CD14-positive monocyte (primary cell): Measurements from ENCODE around the gene DUS4L. TPM values are rescaled to one million over a fixed set of nuclear protein-coding genes. Genes with fewer than 3 reads are reported as not detected.
A peak's percentile ranks its signal among the peaks of the same experiment; 100 is the strongest.

ENCODE experiments used
- DNase-seq, 3 donors: peaks; one replicate each; pipeline ENCODE4 v3.0.0-alpha.2; 2011 to 2022
- H2AFZ ChIP-seq: 2 replicates; pipeline ENCODE4 v1.6.0; 2012; ENCODE audit warnings: mild to moderate bottlenecking, low read depth, low read length, inconsistent platforms; ENCODE audit not compliant: insufficient read depth, poor library complexity, severe bottlenecking
- H3K27ac ChIP-seq, 2 donors: 1 replicate in 1 of 2; 2 replicates in 1 of 2; pipeline ENCODE4 v1.5.1; 2012 to 2013; ENCODE audit warnings: low read length in 2 of 2, control low read depth in 1 of 2, inconsistent platforms in 1 of 2, low read depth in 1 of 2, mild to moderate bottlenecking in 1 of 2
- H3K27me3 ChIP-seq, 2 donors: one replicate each; pipeline versions ENCODE4 v1.6.0 to v1.6.1; 2011 to 2013; ENCODE audit warnings: low read length in 2 of 2; ENCODE audit not compliant: control insufficient read depth in 2 of 2, insufficient read depth in 2 of 2
- H3K36me3 ChIP-seq, 2 donors: replicated peaks in 1 of 2; 1 replicate in 1 of 2; 2 replicates in 1 of 2; pipeline versions ENCODE4 v1.5.1 to v1.6.1; 2012 to 2013; ENCODE audit warnings: low read length in 2 of 2, control low read depth in 1 of 2, inconsistent platforms in 1 of 2, mild to moderate bottlenecking in 1 of 2; ENCODE audit not compliant: insufficient read depth in 2 of 2, control insufficient read depth in 1 of 2
- H3K4me1 ChIP-seq, 2 donors: 1 replicate in 1 of 2; 2 replicates in 1 of 2; pipeline versions ENCODE4 v1.5.1 to v1.6.1; 2012 to 2013; ENCODE audit warnings: low read length in 2 of 2, control low read depth in 1 of 2, inconsistent platforms in 1 of 2, mild to moderate bottlenecking in 1 of 2, moderate library complexity in 1 of 2; ENCODE audit not compliant: insufficient read depth in 2 of 2, control insufficient read depth in 1 of 2
- H3K4me2 ChIP-seq: replicated peaks from 2 replicates; pipeline ENCODE3; 2012; ENCODE audit warnings: low read length, moderate library complexity, mild to moderate bottlenecking; ENCODE audit not compliant: poor library complexity, severe bottlenecking; ENCODE audit errors: extremely low read depth
- H3K4me3 ChIP-seq, 3 experiments: fragments of 200-600 bp in 1 of 3; sonication (generic) in 1 of 3; replicated peaks in 1 of 3; 1 replicate in 2 of 3; 2 replicates in 1 of 3; pipeline ENCODE4 v1.5.1; 2011 to 2013; ENCODE audit warnings: low read length in 3 of 3, mild to moderate bottlenecking in 3 of 3, control low read depth in 2 of 3, low read depth in 2 of 3, inconsistent platforms in 1 of 3, moderate library complexity in 1 of 3
- H3K79me2 ChIP-seq: 2 replicates; pipeline ENCODE4 v1.6.0; 2012; ENCODE audit warnings: mild to moderate bottlenecking, control low read depth, inconsistent platforms, low read length, moderate library complexity; ENCODE audit not compliant: insufficient read depth
- H3K9ac ChIP-seq: 2 replicates; pipeline ENCODE4 v1.6.0; 2017; ENCODE audit warnings: low read length, mild to moderate bottlenecking; ENCODE audit not compliant: insufficient read depth, poor library complexity, severe bottlenecking
- H3K9me3 ChIP-seq, 2 donors: replicated peaks in 1 of 2; 1 replicate in 1 of 2; 2 replicates in 1 of 2; pipeline versions ENCODE4 v1.5.1 to v1.6.1; 2012 to 2013; ENCODE audit warnings: low read length in 2 of 2, control low read depth in 1 of 2; ENCODE audit not compliant: control insufficient read depth in 1 of 2, insufficient read depth in 1 of 2
- H4K20me1 ChIP-seq: 2 replicates; pipeline ENCODE4 v1.6.0; 2012; ENCODE audit warnings: mild to moderate bottlenecking, low read length, control low read depth, moderate library complexity; ENCODE audit not compliant: insufficient read depth
- H3K27ac Mint-ChIP-seq, 7 donors: one replicate each; pipeline ENCODE4 v1.8.0; 2020; ENCODE audit warnings: mild to moderate bottlenecking in 7 of 7, mixed read lengths in 7 of 7, moderate library complexity in 6 of 7, inconsistent platforms in 2 of 7
- H3K27me3 Mint-ChIP-seq, 3 donors: one replicate each; pipeline ENCODE4 v1.8.0; 2021 to 2022; ENCODE audit warnings: low read depth in 3 of 3, mild to moderate bottlenecking in 3 of 3, mixed read lengths in 3 of 3, moderate library complexity in 3 of 3, inconsistent platforms in 1 of 3
- H3K36me3 Mint-ChIP-seq, 2 donors: one replicate each; pipeline ENCODE4 v1.8.0; 2020; ENCODE audit warnings: mixed read lengths in 2 of 2, inconsistent platforms in 1 of 2, mild to moderate bottlenecking in 1 of 2
- H3K4me1 Mint-ChIP-seq: one replicate; pipeline ENCODE4 v1.8.0; 2020; ENCODE audit warnings: mild to moderate bottlenecking, mixed read lengths
- H3K4me3 Mint-ChIP-seq, 2 donors: one replicate each; pipeline ENCODE4 v1.8.0; 2020; ENCODE audit warnings: mild to moderate bottlenecking in 2 of 2, mixed read lengths in 2 of 2, moderate library complexity in 1 of 2
- H3K9me3 Mint-ChIP-seq, 7 donors: one replicate each; pipeline ENCODE4 v1.8.0; 2020 to 2022; ENCODE audit warnings: mixed read lengths in 7 of 7, mild to moderate bottlenecking in 6 of 7, moderate library complexity in 6 of 7, inconsistent platforms in 2 of 7
- CTCF ChIP-seq: fragments of 200-600 bp; IDR thresholded peaks from one replicate; pipeline ENCODE4 v1.8.0; 2022; ENCODE audit warnings: antibody characterized with exemption, mild to moderate bottlenecking
- WGBS: methylation state at CpG from one replicate; pipeline ENCODE4 v1.1.5; 2013; ENCODE audit warnings: missing lambda C conversion rate; ENCODE audit not compliant: insufficient coverage; 5-methylcytosine and 5-hydroxymethylcytosine counted together
- intact Hi-C, 2 donors: fragments of 100-400 bp; cut with micrococcal nuclease; formaldehyde crosslinking; loops; one replicate each; pipeline versions ENCODE4 v1.15.0 to v1.15.1; 2023
- polyA plus RNA-seq, 3 donors: library from polyadenylated mRNA; depleted of rRNA in 1 of 3; unstranded in 2 of 3; stranded (reverse) in 1 of 3; fragments of 300-500 nt in 2 of 3; fragments of >200 nt in 1 of 3; fragmentation: Illumina TruSeq in 2 of 3; gene quantifications; 1 replicate in 2 of 3; 2 replicates in 1 of 3; pipeline ENCODE4 v1.2.3, GENCODE V29; 2012 to 2021

Gene DUS4L
- polyA plus RNA-seq, 3 donors: 1.6 to 2.3 (median 1.7) TPM

DNA sequence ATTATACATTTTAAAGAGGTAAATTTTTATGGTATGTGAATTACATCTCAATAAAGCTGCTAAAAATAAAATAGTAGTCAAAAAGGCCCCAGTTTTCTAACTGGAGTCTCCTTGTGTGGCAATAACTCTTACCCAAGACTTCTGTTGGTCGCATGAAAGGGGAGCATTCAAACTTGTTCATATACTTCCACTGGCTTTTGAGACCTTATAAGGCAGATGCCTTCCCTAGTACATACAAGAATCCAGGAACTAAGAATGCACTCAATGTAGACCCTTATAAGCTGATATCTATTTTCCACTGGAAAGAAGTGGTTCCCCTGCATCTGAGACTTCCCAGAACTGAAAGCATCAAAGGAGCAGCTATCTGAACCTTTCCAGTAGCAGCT, 29.2 kb downstream of the DUS4L start:
- no peak overlapping the region for H3K9ac ChIP-seq
- Mint-ChIP-seq H3K4me3 (no peak overlapping the region), H3K36me3 (peaks cover 39 to 43% of the 10 kb centered on the region in 2 donors), H3K4me1 (no peaks in the 10 kb centered on the region), H3K27ac (no peak overlapping the region), H3K9me3 (no peaks in the 10 kb centered on the region), H3K27me3 (peaks cover 0 to 1% (median 0%) of the 10 kb centered on the region in 3 donors)
- H2AFZ ChIP-seq: no peak overlapping the region
- H4K20me1 ChIP-seq: no peaks in the 10 kb centered on the region
- no peak overlapping the region for H3K4me2 ChIP-seq
- intact Hi-C loops: no loop called here
- no peak for DNase-seq
- no peaks in the 10 kb centered on the region for H3K9me3 ChIP-seq
- no peak overlapping the region for H3K27ac ChIP-seq
- 40% methylated on average over 1 of the region's 1 CpG for WGBS
- H3K4me3 ChIP-seq: no peak overlapping the region
- TF ChIP-seq CTCF: no peak
- H3K4me1 ChIP-seq: no peaks in the 10 kb centered on the region
- peaks cover 28 to 44% of the 10 kb centered on the region in 2 donors for H3K36me3 ChIP-seq
- H3K79me2 ChIP-seq: no peaks in the 10 kb centered on the region
- no peaks in the 10 kb centered on the region for H3K27me3 ChIP-seq

DNA sequence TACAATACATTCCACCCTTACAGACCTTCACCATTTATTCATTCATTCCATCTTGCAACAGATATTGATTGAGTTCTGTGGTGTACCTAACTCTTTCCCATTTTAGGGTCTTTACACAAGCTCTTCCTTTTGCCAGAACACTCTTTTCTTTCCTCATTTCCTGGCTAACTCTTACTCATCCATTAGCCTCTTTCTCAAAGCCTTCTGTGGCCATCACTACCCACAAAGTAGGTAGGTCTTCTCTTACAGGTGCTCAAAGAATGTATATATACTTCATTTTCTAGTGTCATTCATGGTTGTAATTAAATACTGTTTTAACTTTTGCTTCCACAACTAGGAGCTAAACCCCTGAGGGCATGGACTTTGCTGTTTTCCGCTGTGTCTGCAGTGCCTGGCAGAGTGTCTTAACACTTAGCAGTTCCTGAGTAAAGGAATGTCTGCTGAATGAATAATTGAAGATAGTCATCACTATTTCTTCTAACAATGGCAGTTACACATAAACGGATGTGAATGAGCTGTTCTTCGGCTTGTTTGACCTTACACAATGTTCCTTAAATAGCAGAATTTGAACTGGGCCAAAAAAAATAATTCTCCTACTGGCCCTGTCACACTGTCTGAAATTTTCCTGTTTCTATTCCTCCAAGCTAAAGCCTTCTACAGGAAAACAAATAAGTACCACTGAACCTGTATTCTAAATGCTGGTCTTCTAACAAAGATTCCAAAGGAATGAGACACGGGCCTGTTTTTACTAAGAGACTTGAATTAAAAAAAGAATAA, 31.4 kb downstream of the DUS4L start:
- Mint-ChIP-seq H3K27ac (peak overlapping the region in 1 of 7 donors; percentile 40), H3K27me3 (peaks cover 0 to 1% (median 0%) of the 10 kb centered on the region in 3 donors), H3K36me3 (peaks cover 39% of the 10 kb centered on the region in 2 donors), H3K4me3 (no peak overlapping the region), H3K9me3 (no peaks in the 10 kb centered on the region), H3K4me1 (no peaks in the 10 kb centered on the region)
- Histone ChIP-seq H3K36me3 (peaks cover 28 to 54% of the 10 kb centered on the region in 2 donors), H3K9ac (no peak overlapping the region), H3K27me3 (no peaks in the 10 kb centered on the region), H3K9me3 (no peaks in the 10 kb centered on the region), H4K20me1 (no peaks in the 10 kb centered on the region), H2AFZ (no peak overlapping the region), H3K79me2 (no peaks in the 10 kb centered on the region), H3K4me2 (no peak overlapping the region), H3K27ac (no peak overlapping the region), H3K4me1 (no peaks in the 10 kb centered on the region), H3K4me3 (no peak overlapping the region)
- intact Hi-C loops: no loop called here
- TF ChIP-seq CTCF: no peak
- WGBS: no CpG with 5 or more reads among the region's 4 CpGs
- DNase-seq: no peak
